GM23248 (cell line): ENCODE measurements around the gene VASH1.

ENCODE experiments used
- EZH2 ChIP-seq: fragments of 200-600 bp; sonication (generic); IDR thresholded peaks from 2 replicates; pipeline ENCODE4 v1.6.1; 2018; ENCODE audit warnings: antibody characterized with exemption, mild to moderate bottlenecking; ENCODE audit not compliant: insufficient read depth, poor library complexity, severe bottlenecking
- EZH2phosphoT487 ChIP-seq: fragments of 200-600 bp; sonication (generic); IDR thresholded peaks from 2 replicates; pipeline ENCODE4 v1.6.1; 2018; ENCODE audit warnings: antibody characterized with exemption, moderate library complexity, mild to moderate bottlenecking, low read depth; ENCODE audit not compliant: insufficient read depth

- no peak for TF ChIP-seq EZH2phosphoT487
- TF ChIP-seq EZH2: no peak
Observed at GRCh38 chr14:76777721-76778120, 16.5 kb downstream of the VASH1 start.
